HG02870 (cell line): ENCODE data around the gene PNPLA6.
"Not testable (repeated sequence)": the region's sequence is repeated elsewhere in the genome, so short reads cannot be mapped to it uniquely, and the experiment has no call there.

Experiments used
- ATAC-seq: cut with Tn5 transposase; IDR thresholded peaks from one replicate; pipeline ENCODE4 v1.9.1; 2021; ENCODE audit warnings: mild to moderate bottlenecking, moderate library complexity; ENCODE audit not compliant: unreplicated experiment

PNPLA6 gene

GRCh38 chr19:7550987-7551761, 15.7 kb downstream of the PNPLA6 start:
- no peak for ATAC-seq

GRCh38 chr19:7552781-7553180, 17.3 kb downstream of the PNPLA6 start:
- ATAC-seq = no peak

DNA sequence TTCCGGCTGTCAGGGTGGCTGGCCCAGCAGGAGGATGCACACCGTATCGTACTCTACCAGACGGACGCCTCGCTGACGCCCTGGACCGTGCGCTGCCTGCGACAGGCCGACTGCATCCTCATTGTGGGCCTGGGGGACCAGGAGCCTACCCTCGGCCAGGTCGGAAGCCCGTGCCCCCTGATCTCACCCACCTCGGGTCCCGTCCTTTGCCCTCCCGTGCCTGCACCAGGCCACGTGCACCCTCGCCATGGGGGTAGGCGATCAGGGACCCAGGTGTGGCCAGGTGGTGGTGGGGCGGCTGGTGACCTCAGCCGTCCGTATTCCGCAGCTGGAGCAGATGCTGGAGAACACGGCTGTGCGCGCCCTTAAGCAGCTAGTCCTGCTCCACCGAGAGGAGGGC, 19.0 kb downstream of the PNPLA6 start:
- no peak for ATAC-seq

DNA sequence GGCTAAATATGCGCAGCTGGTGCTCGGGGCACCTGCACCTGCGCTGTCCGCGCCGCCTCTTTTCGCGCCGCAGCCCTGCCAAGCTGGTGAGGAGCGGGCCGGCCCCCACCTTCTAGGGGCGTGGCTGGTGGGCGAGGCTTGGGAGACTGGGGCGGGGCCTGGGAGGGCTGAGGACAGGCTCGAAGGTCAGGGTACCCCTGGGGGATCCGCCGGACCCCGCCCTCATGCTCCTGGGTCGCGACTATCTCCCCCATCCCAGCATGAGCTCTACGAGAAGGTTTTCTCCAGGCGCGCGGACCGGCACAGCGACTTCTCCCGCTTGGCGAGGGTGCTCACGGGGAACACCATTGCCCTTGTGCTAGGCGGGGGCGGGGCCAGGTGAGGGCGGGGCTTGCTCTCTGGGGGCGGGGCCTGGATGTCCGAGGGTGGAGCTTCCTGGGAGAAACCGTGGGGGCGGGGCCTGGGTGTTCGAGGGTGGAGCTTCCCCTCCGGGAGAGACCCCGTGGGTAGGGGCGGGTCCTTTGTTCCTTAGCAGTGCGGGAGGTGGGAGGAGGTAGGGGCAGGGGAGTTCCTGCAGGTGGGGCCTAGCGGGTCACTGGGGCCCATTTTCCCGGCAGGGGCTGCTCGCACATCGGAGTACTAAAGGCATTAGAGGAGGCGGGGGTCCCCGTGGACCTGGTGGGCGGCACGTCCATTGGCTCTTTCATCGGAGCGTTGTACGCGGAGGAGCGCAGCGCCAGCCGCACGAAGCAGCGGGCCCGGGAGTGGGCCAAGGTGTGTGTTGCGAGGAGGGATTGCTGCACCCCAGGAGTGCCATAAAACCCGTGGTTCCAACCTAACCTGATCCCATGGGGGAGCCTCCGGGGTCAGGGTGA, 19.7 kb downstream of the PNPLA6 start:
- ATAC-seq = no peak

DNA sequence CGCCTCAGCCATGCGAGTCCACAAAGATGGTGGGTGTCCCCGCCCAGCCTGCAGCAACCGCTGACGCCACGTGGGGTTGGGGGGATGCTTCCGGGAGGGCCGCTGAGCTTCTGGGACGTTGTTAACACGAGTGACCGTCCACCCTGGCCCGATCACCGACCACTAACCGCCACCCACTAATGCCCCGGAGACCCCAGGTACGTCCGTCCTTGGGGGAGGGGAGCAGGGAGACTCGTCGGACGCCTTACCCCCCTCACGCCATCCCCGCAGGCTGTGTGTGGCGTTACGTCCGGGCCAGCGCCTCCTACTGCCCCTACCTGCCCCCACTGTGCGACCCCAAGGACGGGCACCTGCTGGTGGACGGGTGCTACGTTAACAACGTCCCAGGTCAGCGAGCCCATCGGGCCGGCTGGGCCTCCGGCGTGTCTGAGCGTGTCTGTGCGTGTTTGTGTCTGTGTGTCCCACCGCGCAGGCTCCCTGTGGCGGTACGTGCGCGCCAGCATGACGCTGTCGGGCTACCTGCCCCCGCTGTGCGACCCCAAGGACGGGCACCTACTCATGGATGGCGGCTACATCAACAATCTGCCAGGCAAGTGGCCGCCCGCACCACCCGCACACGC, 21.3 kb downstream of the PNPLA6 start:
- ATAC-seq = no peak

GRCh38 chr19:7558667-7559066, 23.1 kb downstream of the PNPLA6 start:
- ATAC-seq = no peak

- ATAC-seq = no peak
These were observed 23.6 kb downstream of the PNPLA6 start for GRCh38 chr19:7559102-7559501.

DNA sequence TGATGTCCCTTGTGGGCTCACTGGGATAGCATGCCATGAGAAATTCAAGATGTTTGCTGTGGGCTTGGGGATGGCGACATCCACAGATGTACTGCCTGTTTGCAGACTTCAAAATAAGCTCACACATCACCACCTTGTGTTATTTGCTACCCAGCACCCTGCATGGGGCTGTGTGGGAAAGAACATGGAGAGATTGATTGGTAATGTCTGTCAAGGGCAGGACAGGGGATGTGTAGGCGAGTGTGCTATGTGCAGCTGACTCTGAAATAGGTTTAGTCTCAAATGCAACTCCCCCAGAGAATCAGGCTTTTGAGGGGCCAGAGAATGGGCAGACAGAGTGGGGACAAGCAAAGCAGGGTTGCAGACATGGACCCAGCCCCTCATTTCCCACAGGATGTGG, 24.7 kb downstream of the PNPLA6 start:
- ATAC-seq = no peak

GRCh38 chr19:7561325-7561724, 25.8 kb downstream of the PNPLA6 start:
- no peak for ATAC-seq

GRCh38 chr19:7562646-7563393, 27.3 kb downstream of the PNPLA6 start:
- no peak for ATAC-seq

- ATAC-seq = no peak
These were observed 29.3 kb downstream of the PNPLA6 start for GRCh38 chr19:7564866-7565265.

DNA sequence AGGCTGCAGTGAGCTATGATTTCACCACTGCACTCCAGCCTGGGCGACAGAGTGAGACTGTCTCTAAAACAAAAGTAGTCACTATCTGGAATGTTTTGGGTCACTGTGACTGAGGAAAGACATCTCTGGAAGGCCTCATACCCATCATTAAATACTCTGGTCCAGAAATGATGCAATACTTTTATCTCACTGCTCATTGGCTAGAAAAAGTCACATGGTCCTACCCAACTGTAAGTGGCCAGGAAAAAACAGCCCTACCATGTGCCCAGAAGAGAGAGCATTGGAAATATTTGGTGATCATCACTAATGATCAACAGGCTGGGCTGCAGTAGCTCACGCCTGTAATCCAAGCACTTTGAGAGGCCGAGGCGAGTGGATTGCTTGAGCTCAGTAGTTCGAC, 29.8 kb downstream of the PNPLA6 start:
- ATAC-seq = no peak

DNA sequence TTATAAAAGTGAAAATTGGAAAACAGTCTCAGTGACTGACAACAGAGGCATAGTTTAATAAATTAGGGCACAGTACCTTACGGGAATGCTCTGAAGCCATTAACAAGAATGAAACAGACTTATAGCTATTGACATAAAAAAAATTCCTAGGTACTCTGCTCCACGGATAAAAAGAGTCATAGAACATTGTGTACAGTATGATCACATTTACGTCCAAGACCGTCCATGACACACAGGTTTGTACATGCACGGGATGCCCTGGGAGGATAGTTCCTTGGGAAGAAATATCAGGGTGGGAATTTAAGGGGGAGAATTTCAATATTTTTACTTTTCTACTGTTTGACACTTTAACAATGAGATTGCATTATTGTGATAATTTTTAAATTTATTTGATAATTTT, 35.2 kb downstream of the PNPLA6 start:
- ATAC-seq = no peak

DNA sequence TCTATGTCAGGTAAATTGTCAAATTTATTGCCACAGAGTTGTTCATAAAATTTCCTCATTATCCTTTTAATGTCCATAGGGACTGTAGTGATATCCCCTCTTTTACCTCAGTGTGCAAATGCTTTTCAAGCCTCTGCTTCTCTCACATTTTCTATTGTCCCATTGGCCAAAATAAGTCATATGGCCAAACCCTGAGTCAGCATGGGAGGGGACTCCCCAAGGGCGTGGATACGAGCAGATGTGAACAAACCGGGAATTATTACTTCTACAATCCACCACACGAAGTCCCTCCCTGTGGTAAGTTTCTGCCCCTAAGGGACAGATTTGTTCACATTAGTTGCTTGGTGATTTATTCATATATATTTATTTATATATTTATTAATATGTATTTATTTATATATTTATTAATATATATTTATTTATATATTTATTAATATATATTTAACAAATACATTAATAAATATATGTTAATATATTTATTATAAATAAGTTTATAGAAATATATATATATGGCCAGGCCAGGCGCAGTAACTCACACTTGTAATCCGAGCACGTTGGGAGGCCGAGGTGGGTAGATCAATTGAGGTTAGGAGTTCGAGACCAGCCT, 40.0 kb downstream of the PNPLA6 start:
- ATAC-seq = no peak

DNA sequence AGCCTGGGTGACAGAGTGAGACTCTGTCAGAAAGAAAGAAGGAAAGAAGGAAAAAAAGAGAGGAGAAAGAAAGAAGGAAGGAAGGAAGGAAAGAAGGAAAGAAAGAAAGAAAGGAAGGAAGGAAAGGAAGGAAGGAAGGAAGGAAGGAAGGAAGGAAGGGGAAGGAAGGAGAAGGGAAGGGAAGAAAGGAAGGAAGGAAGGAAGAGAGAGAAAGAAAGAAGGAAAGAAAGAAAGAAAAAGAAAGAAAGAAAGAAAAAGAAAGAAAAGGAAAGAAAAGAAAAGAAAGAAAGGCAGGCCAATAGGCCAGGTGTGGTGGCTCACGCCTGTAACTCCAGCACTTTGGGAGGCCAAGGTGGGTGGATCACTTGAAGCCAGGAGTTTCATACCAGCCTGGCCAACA, 41.9 kb downstream of the PNPLA6 start:
- ATAC-seq = not testable (repeated sequence)

- no peak for ATAC-seq
These were observed 42.6 kb downstream of the PNPLA6 start for GRCh38 chr19:7578127-7578526.

GRCh38 chr19:7579182-7579581, 43.7 kb downstream of the PNPLA6 start:
- ATAC-seq = no peak

DNA sequence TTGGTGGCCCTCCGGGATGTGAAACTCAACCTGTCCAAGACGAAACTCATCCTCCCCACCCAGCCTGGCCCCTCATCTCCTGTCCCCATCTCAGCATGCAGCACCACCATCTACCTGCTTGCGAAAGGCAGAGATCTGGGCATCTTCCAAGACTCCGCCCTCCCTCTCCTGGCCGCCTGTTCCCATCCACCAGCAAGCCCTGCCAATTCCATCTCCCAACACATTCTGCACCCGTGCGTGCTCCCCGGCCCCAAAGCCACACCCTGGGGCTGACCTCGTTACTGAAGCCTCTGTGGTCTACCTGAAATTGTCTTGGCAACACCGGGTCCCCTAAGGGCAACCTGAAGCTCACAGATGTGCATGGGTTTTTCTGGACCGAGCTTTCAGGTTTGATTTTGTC, 46.9 kb downstream of the PNPLA6 start:
- no peak for ATAC-seq

- no peak for ATAC-seq
These were observed 54.3 kb downstream of the PNPLA6 start for GRCh38 chr19:7589822-7590221.

DNA sequence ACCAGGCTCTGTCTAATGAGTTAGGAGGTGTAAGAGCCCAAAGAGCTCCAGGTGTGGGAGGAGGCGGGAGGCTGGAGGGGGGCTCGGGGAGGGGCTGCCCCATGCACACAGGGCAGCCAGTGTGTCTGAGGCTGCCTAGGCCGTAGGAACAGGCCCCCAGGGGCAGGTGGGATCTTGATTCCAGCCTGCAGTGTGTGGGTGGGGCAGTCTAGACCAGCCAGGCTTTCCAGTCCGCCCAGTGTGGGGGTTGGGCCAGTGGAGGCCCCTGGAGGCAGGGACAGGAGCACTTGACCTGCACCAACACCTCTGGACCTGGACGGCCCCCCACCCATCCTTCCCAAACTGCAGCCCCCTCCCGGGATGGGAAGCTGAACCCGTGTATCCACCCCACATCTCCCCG, 54.7 kb downstream of the PNPLA6 start:
- no peak for ATAC-seq
